NB4 (cell line): ENCODE data around the gene SLC11A1.

Experiments used
- POLR2A ChIP-seq: IDR thresholded peaks from 2 replicates; pipeline ENCODE4 v1.6.1; 2011; ENCODE audit warnings: mild to moderate bottlenecking; ENCODE audit not compliant: insufficient read length; ENCODE audit errors: extremely low read depth
- TF ChIP-seq, protein P1 (sequence below): IDR thresholded peaks from one replicate; pipeline ENCODE4 v1.5.1; 2012; ENCODE audit warnings: low read depth, low read length

DNA sequence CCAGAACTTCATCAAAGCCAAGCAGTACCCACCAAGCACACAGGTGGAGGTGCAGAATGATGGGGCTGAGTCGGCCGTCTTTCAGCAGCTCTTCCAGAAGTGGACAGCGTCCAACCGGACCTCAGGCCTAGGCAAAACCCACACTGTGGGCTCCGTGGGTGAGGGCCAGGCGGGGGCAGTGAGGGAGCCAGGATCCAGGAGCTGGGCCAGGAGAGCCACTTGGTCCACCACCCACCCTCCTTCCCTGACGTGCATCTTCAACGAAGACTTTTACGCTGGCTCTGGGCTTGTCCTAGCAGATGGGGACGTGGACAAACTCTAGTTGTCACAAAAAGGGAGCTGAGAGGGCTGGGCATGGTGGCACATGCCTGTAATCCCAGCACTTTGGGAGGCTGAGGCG is 48.6 kb downstream of the SLC11A1 start:
- TF ChIP-seq, protein P1, sequence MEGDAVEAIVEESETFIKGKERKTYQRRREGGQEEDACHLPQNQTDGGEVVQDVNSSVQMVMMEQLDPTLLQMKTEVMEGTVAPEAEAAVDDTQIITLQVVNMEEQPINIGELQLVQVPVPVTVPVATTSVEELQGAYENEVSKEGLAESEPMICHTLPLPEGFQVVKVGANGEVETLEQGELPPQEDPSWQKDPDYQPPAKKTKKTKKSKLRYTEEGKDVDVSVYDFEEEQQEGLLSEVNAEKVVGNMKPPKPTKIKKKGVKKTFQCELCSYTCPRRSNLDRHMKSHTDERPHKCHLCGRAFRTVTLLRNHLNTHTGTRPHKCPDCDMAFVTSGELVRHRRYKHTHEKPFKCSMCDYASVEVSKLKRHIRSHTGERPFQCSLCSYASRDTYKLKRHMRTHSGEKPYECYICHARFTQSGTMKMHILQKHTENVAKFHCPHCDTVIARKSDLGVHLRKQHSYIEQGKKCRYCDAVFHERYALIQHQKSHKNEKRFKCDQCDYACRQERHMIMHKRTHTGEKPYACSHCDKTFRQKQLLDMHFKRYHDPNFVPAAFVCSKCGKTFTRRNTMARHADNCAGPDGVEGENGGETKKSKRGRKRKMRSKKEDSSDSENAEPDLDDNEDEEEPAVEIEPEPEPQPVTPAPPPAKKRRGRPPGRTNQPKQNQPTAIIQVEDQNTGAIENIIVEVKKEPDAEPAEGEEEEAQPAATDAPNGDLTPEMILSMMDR, result no peak
- no peak for TF ChIP-seq POLR2A
